BJ (cell line): ENCODE data around the gene LAMB2. TPM values are rescaled to one million over a fixed set of nuclear protein-coding genes. Genes with fewer than 3 reads are reported as not detected.
A peak's percentile ranks its signal among the peaks of the same experiment; 100 is the strongest.

ENCODE experiments used
- CTCF ChIA-PET: fragments of 350-600 bp; formaldehyde crosslinking; extraction: SDS; loops from one replicate; lab custom pipeline; 2021; ENCODE audit warnings: antibody characterized with exemption, inconsistent platforms; lab: Yijun Ruan, JAX
- POLR2A ChIA-PET: fragments of 300-600 bp; sonication (Branson Sonifier 250); formaldehyde crosslinking; extraction: SDS; loops from one replicate; lab custom pipeline; 2021; ENCODE audit warnings: antibody characterized with exemption; lab: Charles Lee
- DNase-seq: peaks from one replicate; pipeline ENCODE4 v3.0.0-alpha.2; 2011; ENCODE audit warnings: low read depth
- H3K27me3 ChIP-seq: 2 replicates; pipeline ENCODE4 v1.6.0; 2011; ENCODE audit warnings: low read length; ENCODE audit not compliant: control insufficient read depth, insufficient read depth
- H3K36me3 ChIP-seq: 2 replicates; pipeline ENCODE4 v1.5.1; 2011; ENCODE audit warnings: low read length; ENCODE audit not compliant: control insufficient read depth, insufficient read depth
- H3K4me3 ChIP-seq: 2 replicates; pipeline ENCODE4 v1.5.1; 2011; ENCODE audit warnings: low read depth, mild to moderate bottlenecking, control low read depth, low read length
- polyA plus RNA-seq: library from polyadenylated mRNA; depleted of rRNA; stranded (reverse); fragments of >200 nt; gene quantifications from 2 replicates; pipeline ENCODE4 v1.2.3, GENCODE V29; 2011
- TF ChIP-seq, protein P1 (sequence below): IDR thresholded peaks from 2 replicates; pipeline ENCODE4 v1.5.1; 2011; ENCODE audit warnings: low read depth, mild to moderate bottlenecking, control low read depth, inconsistent platforms, low read length, moderate library complexity; ENCODE audit not compliant: insufficient read depth

Gene LAMB2
- polyA plus RNA-seq, 1 experiment, result 1,544 TPM

GRCh38 chr3:49174397-49174985 is 41.6 kb upstream of the LAMB2 start:
- ChIA-PET POLR2A (no interaction called here), CTCF (no interaction called here)
- no peaks in the 10 kb centered on the region for H3K27me3 ChIP-seq
- TF ChIP-seq, protein P1, sequence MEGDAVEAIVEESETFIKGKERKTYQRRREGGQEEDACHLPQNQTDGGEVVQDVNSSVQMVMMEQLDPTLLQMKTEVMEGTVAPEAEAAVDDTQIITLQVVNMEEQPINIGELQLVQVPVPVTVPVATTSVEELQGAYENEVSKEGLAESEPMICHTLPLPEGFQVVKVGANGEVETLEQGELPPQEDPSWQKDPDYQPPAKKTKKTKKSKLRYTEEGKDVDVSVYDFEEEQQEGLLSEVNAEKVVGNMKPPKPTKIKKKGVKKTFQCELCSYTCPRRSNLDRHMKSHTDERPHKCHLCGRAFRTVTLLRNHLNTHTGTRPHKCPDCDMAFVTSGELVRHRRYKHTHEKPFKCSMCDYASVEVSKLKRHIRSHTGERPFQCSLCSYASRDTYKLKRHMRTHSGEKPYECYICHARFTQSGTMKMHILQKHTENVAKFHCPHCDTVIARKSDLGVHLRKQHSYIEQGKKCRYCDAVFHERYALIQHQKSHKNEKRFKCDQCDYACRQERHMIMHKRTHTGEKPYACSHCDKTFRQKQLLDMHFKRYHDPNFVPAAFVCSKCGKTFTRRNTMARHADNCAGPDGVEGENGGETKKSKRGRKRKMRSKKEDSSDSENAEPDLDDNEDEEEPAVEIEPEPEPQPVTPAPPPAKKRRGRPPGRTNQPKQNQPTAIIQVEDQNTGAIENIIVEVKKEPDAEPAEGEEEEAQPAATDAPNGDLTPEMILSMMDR, result no peak
- no peak overlapping the region for H3K4me3 ChIP-seq
- H3K36me3 ChIP-seq, result peaks cover 15% of the 10 kb centered on the region
- DNase-seq, result no peak

DNA sequence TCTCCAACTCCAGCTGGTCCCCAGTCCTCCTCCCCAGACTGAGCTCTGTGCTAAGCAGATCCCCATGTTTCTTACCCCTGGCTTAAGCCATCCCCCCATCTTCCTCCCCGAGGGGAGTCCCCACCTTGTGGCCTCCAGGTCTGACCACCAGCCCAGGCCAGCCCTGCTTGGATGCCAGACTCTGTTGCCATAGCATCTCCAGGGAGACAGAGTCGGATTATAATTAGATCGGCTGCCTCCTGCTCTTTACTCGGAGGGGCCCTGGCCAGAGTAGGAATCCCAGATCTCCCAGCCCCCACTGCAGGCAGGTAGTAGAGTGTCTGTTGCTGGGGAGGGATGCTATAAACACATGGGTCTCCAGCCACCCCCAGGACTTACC is 40.9 kb upstream of the LAMB2 start:
- H3K36me3 ChIP-seq, result peaks cover 15% of the 10 kb centered on the region
- DNase-seq, result no peak
- TF ChIP-seq, protein P1, result no peak
- no peaks in the 10 kb centered on the region for H3K27me3 ChIP-seq
- POLR2A ChIA-PET, result no interaction called here
- H3K4me3 ChIP-seq, result no peak overlapping the region
- CTCF ChIA-PET, result interaction anchor here (1.1 kb wide), 2 partner anchors 52 to 80 kb away, joined by 3 read pairs; partner anchors contain the start of gene QRICH1

- TF ChIP-seq, protein P1, result no peak
- DNase-seq, result no peak
- ChIA-PET CTCF (interaction anchor here (1.1 kb wide), 2 partner anchors 52 to 79 kb away, joined by 3 read pairs; partner anchors contain the start of gene QRICH1), POLR2A (no interaction called here)
- H3K4me3 ChIP-seq, result no peak overlapping the region
- H3K27me3 ChIP-seq, result no peaks in the 10 kb centered on the region
- peaks cover 15% of the 10 kb centered on the region for H3K36me3 ChIP-seq
These were observed 40.4 kb upstream of the LAMB2 start for GRCh38 chr3:49173116-49173791.

DNA sequence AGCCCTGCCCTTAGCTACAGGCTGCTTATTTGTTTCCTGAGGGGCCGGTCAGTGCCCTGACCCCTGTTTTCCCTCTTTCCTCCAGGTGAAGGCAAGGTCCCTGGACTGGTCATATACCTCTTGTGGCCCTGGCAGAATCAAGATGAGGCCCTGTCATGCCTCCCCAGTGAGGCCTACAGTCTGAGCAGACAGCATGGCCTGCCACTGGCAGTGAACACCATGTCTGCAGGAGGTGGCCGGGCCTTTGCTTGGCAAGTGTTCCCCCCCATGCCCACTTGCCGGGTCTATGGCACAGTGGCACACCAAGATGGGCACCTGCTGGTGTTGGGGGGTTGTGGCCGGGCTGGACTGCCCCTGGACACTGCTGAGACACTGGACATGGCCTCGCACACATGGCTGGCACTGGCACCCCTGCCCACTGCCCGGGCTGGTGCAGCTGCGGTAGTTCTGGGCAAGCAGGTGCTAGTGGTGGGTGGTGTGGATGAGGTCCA is 39.7 kb upstream of the LAMB2 start:
- no peak for DNase-seq
- CTCF ChIA-PET, result interaction anchor here (1.1 to 1.9 kb wide), 3 partner anchors 79 to 272 kb away, joined by 3 to 7 read pairs (median 6); partner anchors contain the start of genes QRICH1 and USP4

More for the DNA sequence above, 39.7 kb upstream of the LAMB2 start:
- POLR2A ChIA-PET, result no interaction called here
- peaks cover 15% of the 10 kb centered on the region for H3K36me3 ChIP-seq
- H3K27me3 ChIP-seq, result no peaks in the 10 kb centered on the region
- peak overlapping the region; percentile 80 for H3K4me3 ChIP-seq
- TF ChIP-seq, protein P1, result no peak
